MV-4-11 (cell line): ENCODE results near the gene PPIL1.
"Not testable (repeated sequence)": the region's sequence is repeated elsewhere in the genome, so short reads cannot be mapped to it uniquely, and the experiment has no call there.

Experiments
- DNase-seq: peaks from one replicate; lab custom pipeline; 2025; lab: John Stamatoyannopoulos, UW

Gene PPIL1

DNA sequence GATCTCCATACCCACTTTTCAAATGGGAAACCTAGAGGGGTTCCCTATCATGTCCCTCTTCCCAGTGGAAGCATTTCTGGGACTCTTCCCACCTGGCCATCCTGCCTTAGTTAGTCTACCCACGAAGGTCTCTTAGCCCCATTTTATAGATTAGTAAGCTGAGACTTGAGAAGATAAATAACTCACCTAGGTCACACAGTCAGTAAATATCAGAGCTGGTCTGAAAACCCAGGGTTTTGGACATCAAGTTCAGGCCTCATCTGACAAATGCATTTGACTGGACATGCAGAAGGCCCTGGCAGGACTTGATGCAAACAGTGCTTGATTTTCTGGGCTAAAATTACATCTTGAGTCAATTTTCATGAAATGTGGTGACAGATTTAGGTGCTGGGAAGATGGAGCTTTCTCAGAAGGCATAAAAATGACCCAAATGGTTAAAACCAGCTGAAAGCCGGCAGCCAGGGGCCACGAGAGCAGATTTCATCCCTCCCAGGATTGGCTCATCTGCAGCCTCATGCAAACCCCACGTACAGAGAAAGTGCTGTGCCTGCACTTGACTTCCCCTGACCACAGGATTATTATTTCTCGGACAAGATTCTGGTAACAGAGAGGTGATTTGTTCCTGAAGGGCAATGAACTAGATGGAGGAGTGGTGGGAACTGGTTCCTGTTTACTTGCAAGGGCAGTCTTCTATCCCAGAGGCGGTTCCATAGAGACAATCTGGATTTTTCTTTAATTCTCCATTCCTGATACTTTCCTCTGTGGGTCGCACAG, 58.5 kb downstream of the PPIL1 start:
- no peak for DNase-seq

DNA sequence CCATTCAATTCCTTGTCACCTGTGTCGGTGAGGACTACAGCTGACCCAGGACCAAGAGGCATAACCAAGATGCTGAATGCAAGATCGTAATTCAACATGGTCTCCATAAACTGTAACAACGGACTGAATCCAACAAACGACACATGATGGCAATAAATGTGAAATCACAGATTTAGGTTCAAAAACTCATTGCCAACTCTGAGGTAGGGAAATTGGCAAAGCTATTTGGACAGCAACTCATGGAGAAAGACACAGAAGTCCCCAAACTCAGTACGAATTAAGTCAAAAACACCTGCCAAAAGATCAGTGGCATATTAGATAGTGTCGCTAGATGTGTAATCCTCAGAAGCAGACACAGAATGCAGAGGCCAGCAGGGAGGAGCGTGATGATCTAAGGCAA, 60.4 kb downstream of the PPIL1 start:
- DNase-seq, result no peak

DNA sequence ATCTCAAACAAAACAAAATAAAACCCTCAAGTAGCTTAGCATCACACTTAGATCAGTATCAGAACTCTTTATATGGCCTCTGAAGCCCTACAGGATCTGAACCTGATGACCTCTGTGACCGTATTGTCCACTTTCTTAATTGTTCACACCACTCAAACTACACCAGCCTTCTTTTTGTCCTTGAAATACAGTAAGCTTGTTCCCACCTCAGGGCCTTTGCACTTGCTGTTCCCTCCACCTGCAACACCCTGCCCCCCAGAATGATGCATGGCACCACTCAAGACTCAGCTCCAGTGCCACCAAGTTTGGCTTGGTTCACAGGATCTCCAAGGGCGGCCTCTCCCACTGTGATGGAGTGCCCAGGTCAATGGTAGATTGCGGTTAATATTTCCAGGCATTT, 61.1 kb downstream of the PPIL1 start:
- no peak for DNase-seq

DNA sequence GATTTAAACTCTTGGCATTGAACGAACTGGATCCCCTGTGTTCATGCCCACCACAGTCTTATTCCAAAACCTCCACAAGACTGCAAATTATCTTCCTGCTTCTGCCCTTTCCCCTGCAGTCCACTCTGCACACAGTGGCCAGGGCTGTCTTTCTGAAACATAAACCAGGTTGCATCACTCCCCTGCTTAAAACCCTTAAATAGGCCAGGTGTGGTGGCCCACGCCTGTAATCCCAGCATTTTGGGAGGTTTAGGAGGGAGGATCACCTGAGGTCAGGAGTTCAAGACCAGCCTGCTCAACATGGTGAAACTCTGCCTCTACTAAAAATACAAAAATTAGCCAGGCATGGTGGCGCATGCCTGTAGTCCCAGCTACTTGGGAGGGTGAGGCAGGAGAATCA, 61.6 kb downstream of the PPIL1 start:
- not testable (repeated sequence) for DNase-seq

DNA sequence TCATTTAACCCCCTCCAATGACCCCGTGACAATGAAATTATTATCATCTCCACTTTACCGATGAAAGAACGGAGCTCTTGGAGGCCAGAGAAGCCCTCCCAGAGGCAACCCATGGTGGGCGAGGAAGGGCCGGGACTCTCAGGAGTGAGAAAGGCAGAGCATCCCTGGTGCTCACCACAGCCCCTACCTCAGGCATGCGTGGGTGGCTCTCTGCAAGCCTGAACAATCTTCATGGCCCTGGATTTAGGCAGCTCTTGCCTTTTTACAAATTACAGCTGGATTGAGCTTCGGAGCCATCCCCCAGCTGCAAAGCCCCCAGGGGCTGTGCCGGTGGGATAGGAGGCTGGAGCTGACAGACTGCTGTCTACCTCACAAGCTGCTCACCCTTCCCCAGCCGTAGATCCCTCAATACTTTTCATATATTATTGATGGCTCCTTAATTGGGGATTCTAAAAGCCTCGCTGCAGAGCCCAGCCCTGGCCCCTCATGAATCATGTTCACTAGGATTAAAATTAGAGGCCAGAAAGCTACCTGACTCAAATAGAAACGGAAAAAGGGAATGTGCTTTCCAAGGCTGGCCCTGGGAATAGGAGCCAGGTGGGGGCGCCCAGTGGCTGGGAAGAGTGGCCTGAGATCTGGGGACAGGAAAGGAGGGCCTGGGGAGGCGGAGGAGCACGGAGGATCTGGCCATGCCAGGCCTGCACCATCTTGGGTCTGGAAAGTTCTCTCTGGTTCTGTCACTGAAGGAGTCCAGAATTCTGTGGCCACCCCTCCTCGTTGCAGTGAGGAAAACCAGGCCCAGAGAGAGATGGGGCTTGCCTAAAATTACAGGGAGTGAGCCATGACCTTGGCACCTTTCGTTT, 64.4 kb downstream of the PPIL1 start:
- no peak for DNase-seq

DNA sequence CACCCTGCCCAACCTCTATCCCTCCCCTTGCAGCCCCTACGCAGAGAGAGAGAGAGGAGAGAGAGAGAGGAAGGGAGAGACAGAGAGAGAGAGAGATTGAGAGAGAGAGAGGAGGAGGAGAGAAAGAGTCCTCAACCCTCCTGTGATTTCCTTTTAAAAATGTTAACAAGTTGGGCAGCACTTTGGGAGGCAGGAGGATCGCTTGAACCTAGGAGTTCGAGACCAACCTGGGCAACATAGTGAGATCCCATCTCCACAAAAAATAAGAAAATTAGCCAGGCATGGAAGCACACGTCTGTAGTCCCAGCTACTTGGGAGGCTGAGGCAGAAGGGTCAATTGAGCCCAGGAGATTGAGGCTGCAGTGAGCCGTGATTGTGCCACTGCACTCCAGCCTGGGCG, 65.4 kb downstream of the PPIL1 start:
- DNase-seq, result no peak

DNA sequence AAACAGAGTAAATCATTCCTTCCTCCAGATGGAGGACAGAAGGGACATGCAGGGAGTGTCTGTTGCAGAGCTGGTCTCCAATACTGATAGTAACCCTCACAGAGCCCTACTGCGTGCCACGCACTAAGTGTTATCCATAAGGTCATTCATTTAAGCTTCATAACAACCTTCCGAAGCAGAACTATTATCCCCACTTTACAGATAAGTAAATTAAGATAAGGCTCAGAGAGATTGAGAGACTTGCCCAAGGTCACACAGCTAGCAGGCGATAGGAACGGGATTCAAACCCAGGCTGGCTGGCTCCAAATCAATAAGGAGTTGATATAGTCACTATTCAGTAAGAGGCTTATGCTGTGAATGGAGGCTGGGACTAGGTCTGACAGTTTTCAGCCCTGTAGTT, 66.0 kb downstream of the PPIL1 start:
- no peak for DNase-seq

DNA sequence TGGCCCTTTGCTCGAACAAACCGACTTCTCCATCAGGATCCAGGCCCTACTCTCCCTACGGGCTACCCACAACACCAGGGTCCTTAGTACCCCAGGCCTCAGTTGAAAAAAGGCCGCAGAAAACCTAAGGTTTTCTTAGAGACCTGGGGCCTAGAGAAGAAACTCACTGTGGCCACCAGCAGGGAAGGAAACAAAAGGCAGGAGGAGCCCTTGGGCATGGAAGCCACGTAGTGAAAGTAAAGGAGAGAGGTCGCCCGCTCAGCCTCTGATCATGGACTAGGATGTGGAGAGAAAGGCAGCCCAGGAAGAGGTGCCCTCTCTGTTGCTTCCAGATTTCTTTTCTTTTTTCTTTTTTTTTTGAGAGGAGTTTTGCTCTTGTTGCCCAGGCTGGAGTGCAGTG, 66.9 kb downstream of the PPIL1 start:
- no peak for DNase-seq

DNA sequence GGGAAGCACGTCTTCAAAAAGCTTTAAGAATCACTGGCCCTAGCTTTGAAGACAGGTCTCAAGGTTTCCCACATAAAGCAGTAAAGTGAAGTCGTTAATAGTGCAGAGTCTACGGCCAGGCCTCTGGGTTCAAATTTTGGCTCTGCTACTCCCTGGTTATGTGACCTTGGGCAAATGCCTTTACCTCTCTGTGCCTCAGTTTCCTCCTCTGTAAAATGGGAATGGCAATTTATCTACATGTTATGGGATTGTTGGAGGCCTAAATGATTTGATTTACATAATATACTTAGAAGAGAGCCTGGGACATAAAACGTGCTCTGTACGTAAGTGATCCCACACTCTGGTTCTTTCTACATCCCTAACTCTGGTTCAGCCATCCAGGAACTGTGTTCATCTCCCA, 67.5 kb downstream of the PPIL1 start:
- no peak for DNase-seq

DNA sequence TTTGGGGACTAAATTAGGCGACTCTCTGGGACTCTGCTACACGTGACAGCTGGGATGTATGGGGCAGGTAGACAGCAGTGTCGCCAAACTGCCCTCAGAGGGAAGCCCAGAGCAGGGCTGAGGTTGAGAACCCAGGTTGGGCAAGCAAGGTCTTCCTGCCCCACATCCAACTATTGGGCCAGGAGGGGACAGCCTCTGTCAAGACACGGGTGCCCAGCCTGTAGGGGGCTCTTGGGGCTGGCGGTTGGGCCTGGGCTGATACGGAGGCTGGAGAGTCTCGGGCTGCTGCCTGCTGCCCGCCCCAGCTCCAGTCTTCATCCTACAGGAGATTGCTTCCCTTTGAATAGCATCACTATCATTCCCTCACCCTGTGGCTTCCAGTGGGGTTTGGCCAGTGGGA, 68.7 kb downstream of the PPIL1 start:
- DNase-seq, result no peak

DNA sequence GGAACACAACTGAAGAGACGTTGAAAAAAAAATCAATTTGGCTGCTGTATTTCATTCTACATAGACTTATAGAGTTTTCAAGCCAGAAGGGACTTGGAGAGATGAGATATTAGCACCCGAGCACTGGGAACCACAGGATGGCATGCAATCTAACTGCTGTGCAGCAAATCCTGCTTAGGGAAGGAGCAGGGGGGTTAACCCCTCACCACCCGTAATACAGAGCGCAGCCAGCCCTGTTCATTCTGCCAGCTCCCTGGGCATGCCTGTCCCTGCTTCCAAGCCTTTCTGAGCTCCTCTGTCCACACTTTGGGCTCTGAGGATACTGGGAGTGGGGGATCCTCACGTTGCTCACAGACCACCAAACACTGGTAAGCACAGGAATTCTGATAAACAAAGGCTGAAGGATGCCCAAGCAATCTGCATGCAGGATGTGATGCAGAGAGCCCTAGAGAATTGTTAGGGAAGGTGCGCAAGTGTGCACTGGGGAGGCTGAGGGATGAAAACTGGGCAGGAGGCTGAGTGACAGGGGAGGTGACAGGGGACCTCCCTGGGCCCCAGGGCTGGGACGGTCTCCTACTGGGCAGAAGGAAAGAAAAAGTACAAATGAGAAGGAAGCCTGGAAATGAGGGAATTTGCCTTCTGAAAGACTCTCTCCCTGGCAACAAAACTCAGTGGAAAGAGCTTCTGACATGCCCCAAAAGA, 69.4 kb downstream of the PPIL1 start:
- DNase-seq, result no peak
